HG03064 (cell line): ENCODE measurements around the gene ABCB4.

ENCODE experiments used
- ATAC-seq: cut with Tn5 transposase; IDR thresholded peaks from one replicate; pipeline ENCODE4 v1.9.1; 2021; ENCODE audit warnings: low read depth; ENCODE audit not compliant: unreplicated experiment

The ABCB4 gene

GRCh38 chr7:87475359-87476178 is at the start of gene ABCB4:
ABCB4 (minus strand) TSS chr7:87475680; CDS start chr7:87475465, 215 bp downstream.
- peak; percentile 20 for ATAC-seq

- ATAC-seq: no peak
Observed at GRCh38 chr7:87518735-87519134, 43.3 kb upstream of the ABCB4 start.

- ATAC-seq: no peak
Observed at GRCh38 chr7:87517891-87518290, 42.4 kb upstream of the ABCB4 start.

- no peak for ATAC-seq
Observed at GRCh38 chr7:87517136-87517815, 41.8 kb upstream of the ABCB4 start.

GRCh38 chr7:87513735-87514335 is 38.4 kb upstream of the ABCB4 start:
- ATAC-seq: no peak

- ATAC-seq: no peak
Observed at GRCh38 chr7:87512906-87513305, 37.4 kb upstream of the ABCB4 start.

GRCh38 chr7:87511510-87511909 is 36.0 kb upstream of the ABCB4 start:
- ATAC-seq: no peak

GRCh38 chr7:87510411-87510875 is 35.0 kb upstream of the ABCB4 start:
- ATAC-seq: no peak

GRCh38 chr7:87507446-87507845 is 32.0 kb upstream of the ABCB4 start:
- ATAC-seq: no peak

- no peak for ATAC-seq
Observed at GRCh38 chr7:87506246-87507180, 31.0 kb upstream of the ABCB4 start.

- ATAC-seq: no peak
Observed at GRCh38 chr7:87505557-87506245, 30.2 kb upstream of the ABCB4 start.

GRCh38 chr7:87505122-87505521 is 29.6 kb upstream of the ABCB4 start:
- ATAC-seq: no peak

GRCh38 chr7:87499494-87499893 is 24.0 kb upstream of the ABCB4 start:
- no peak for ATAC-seq

GRCh38 chr7:87498893-87499292 is 23.4 kb upstream of the ABCB4 start:
- no peak for ATAC-seq

- ATAC-seq: no peak
Observed at GRCh38 chr7:87497482-87497881, 22.0 kb upstream of the ABCB4 start.

GRCh38 chr7:87495366-87495765 is 19.9 kb upstream of the ABCB4 start:
- no peak for ATAC-seq

GRCh38 chr7:87494454-87494853 is 19.0 kb upstream of the ABCB4 start:
- no peak for ATAC-seq

GRCh38 chr7:87483131-87483530 is 7.7 kb upstream of the ABCB4 start:
- ATAC-seq: no peak

GRCh38 chr7:87482115-87482514 is 6.6 kb upstream of the ABCB4 start:
- ATAC-seq: no peak

GRCh38 chr7:87480386-87480785 is 4.9 kb upstream of the ABCB4 start:
- no peak for ATAC-seq
